Measurements from ENCODE around the gene SOHLH1.

DNA sequence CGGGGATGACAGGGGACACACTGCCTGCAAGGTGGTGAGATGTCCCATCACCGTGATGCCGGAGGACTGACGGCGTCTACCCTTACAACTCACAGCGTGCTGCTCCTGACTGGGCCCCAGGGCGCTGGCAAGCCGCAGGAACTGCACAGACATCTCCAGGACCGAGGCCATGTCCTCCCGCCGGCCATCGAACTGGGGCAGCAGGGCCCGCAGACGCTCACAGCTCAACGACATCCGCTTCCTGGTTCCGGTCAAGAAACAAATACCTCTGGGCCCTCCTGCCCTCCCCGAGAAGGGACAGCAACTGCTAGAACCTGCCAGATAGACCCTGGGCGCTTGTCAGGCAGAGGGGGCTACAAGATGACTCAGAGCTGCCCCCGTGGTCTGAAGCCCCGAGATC lies 1.0 kb downstream of the SOHLH1 start:
- TF ChIP-seq, protein P1, sequence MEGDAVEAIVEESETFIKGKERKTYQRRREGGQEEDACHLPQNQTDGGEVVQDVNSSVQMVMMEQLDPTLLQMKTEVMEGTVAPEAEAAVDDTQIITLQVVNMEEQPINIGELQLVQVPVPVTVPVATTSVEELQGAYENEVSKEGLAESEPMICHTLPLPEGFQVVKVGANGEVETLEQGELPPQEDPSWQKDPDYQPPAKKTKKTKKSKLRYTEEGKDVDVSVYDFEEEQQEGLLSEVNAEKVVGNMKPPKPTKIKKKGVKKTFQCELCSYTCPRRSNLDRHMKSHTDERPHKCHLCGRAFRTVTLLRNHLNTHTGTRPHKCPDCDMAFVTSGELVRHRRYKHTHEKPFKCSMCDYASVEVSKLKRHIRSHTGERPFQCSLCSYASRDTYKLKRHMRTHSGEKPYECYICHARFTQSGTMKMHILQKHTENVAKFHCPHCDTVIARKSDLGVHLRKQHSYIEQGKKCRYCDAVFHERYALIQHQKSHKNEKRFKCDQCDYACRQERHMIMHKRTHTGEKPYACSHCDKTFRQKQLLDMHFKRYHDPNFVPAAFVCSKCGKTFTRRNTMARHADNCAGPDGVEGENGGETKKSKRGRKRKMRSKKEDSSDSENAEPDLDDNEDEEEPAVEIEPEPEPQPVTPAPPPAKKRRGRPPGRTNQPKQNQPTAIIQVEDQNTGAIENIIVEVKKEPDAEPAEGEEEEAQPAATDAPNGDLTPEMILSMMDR (IDR thresholded peaks at IDR 0.05) = no peak
- TF ChIP-seq ZFX (IDR thresholded peaks at IDR 0.05; ENCODE audit: borderline replicate concordance) = no peak
